HL-60 (cell line): Measurements from ENCODE around the gene SRGAP2B.
"Not testable (repeated sequence)": the region's sequence is repeated elsewhere in the genome, so short reads cannot be mapped to it uniquely, and the experiment has no call there.

Experiments used
- POLR2AphosphoS5 ChIP-seq: IDR thresholded peaks from 2 replicates; pipeline ENCODE4 v1.6.1; 2012; ENCODE audit warnings: low read depth
- SPI1 ChIP-seq: IDR thresholded peaks from 2 replicates; pipeline ENCODE4 v1.6.1; 2012; ENCODE audit warnings: low read depth, mild to moderate bottlenecking, borderline replicate concordance
- TF ChIP-seq, protein P1 (sequence below): IDR thresholded peaks from one replicate; pipeline ENCODE4 v1.5.1; 2011; ENCODE audit warnings: low read length, control low read depth, inconsistent platforms; ENCODE audit not compliant: insufficient read depth

DNA sequence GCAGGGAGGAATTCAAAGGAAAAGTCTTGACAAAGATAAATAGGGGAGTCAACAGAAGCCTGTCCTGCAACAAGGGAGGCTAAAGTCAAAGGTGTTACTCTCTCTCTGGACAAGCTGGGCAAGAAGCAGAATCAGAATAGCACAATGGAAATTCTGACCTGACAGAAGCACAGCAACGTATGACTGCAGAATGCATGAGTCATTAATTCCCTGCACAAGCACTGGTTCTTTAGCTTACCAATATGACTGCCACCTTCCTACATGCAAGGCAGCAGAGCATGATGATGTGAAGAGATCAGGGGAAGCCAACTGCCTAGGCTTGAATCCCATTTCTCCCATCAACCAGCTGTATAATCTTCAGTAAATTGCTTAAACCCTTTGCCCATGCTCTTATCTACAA, 153.4 kb downstream of the SRGAP2B start:
- TF ChIP-seq, protein P1, sequence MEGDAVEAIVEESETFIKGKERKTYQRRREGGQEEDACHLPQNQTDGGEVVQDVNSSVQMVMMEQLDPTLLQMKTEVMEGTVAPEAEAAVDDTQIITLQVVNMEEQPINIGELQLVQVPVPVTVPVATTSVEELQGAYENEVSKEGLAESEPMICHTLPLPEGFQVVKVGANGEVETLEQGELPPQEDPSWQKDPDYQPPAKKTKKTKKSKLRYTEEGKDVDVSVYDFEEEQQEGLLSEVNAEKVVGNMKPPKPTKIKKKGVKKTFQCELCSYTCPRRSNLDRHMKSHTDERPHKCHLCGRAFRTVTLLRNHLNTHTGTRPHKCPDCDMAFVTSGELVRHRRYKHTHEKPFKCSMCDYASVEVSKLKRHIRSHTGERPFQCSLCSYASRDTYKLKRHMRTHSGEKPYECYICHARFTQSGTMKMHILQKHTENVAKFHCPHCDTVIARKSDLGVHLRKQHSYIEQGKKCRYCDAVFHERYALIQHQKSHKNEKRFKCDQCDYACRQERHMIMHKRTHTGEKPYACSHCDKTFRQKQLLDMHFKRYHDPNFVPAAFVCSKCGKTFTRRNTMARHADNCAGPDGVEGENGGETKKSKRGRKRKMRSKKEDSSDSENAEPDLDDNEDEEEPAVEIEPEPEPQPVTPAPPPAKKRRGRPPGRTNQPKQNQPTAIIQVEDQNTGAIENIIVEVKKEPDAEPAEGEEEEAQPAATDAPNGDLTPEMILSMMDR, result not testable (repeated sequence)
- not testable (repeated sequence) for TF ChIP-seq POLR2AphosphoS5, SPI1
